GM03348 (cell line): ENCODE results near the gene ZNF512B.
"Not testable (repeated sequence)": the region's sequence is repeated elsewhere in the genome, so short reads cannot be mapped to it uniquely, and the experiment has no call there.

Experiments used
- DNase-seq: peaks from one replicate; pipeline ENCODE4 v3.0.0; 2012; ENCODE audit warnings: low spot score

Gene ZNF512B

DNA sequence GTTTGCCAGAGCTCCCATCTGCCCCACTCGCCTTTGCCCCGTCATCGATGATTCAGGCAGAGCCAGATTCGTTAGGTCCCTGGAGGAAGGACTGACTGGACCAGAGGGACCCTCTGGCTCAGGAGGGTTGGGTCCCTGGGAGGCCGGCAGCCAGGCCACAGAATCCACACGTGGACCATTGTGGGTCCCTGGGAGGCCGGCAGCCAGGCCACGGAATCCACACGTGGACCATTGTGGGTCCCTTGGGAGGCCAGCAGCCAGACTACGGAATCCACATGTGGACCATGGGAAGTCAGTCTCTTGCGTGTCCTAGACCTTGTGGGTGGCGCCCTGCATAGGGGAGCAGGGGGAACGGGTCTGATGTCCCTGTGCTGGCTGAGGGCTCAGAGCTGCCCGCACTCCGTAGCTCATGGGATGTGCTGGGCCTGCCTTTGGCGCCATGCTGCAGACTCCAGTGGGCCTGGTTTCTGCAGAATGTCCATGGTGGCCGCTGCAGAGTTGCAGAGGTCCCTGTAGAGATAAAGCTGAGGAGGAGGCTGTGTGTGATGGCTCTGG lies 37.0 kb downstream of the ZNF512B start:
- no peak for DNase-seq

GRCh38 chr20:63931735-63932134 lies 38.0 kb downstream of the ZNF512B start:
- DNase-seq: no peak

- DNase-seq: no peak
Observed at GRCh38 chr20:63930971-63931553, 38.7 kb downstream of the ZNF512B start.

DNA sequence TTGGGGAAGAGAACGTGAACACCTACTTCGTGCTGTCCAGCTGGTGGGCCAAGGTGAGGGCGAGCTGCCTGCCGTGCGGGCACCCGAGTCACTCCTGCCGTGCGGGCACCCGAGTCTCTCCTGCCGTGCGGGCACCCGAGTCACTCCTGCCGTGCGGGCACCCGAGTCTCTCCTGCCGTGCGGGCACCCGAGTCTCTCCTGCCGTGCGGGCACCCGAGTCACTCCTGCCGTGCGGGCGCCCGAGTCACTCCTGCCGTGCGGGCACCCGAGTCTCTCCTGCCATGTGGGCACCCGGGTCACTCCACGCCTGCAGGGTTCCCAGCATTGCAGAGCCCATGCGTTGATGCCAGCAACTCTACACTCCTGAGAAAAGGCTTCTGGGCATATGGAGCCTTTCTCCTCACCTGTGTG lies 40.3 kb downstream of the ZNF512B start:
- DNase-seq: not testable (repeated sequence)

GRCh38 chr20:63929071-63929470 lies 40.7 kb downstream of the ZNF512B start:
- DNase-seq: no peak

- DNase-seq: no peak
Observed at GRCh38 chr20:63926298-63926697, 43.4 kb downstream of the ZNF512B start.

- no peak for DNase-seq
Observed at GRCh38 chr20:63924241-63924640, 45.5 kb downstream of the ZNF512B start.

- no peak for DNase-seq
Observed at GRCh38 chr20:63923651-63924050, 46.1 kb downstream of the ZNF512B start.

GRCh38 chr20:63920226-63920625 lies 49.5 kb downstream of the ZNF512B start:
- DNase-seq: no peak

DNA sequence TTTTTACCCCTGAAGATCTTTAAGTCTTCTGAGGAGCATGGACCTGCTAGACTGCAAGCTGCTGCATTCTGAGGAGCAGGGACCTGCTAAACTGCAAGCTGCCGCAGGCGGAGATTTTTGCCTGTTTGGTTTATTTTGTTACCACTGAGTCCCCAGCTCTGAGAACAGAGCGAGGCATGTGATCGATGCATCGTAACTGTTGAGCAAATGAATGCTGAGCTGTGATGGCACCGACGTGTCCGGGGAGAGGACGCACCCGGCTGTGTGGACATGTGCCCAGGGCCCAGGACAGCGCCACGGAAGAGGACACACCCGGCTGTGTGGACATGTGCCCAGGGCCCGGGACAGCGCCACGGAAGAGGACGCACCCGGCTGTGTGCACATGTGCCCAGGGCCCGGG lies 50.6 kb downstream of the ZNF512B start:
- no peak for DNase-seq

- no peak for DNase-seq
Observed at GRCh38 chr20:63917811-63918210, 51.9 kb downstream of the ZNF512B start.

GRCh38 chr20:63916371-63916939 lies 53.3 kb downstream of the ZNF512B start:
- DNase-seq: not testable (repeated sequence)

- DNase-seq: no peak
Observed at GRCh38 chr20:63915471-63915870, 54.3 kb downstream of the ZNF512B start.

DNA sequence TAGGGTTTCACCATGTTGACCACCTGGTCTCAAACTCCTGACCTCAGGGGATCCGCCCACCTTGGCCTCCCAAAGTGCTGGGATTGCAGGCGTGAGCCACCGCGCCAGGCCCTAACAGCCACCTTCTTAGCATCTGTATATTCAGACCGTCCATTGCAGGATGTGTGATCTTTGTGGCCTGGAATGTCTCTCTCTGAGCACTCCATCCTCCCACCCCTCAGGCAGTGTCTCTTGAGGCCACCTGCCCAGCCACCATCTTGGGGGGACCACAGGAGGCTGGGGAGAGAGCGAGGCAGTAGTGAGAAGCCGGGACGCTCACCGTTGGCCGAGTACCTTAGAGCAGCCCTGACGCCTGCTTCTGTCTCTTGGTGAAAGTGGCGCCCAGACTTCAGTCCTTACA lies 56.0 kb downstream of the ZNF512B start:
- DNase-seq: no peak

DNA sequence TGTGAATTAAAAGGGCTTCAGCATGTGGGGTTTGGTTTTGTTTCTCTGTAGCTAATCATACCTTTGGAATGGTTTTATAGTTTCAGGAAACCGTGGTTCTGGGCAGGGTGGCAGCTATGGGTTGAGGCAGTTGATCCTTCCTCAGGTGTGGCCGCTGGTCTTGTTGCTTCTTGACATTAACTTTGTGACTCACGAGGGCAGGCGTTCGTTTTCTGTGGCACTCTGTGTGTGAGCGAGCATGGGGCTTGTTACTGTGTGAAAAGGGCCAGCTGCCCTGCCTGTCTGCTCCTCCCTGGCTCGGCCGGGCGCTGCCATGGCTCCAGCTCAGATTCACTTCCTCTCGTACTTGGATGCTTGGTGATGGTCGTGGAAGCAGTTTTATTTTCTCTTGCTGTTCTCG lies 58.6 kb downstream of the ZNF512B start:
- peak; percentile 69 for DNase-seq

GRCh38 chr20:63908008-63908682 lies 61.6 kb downstream of the ZNF512B start:
- no peak for DNase-seq
